Measurements from ENCODE around the gene FAM186B.

GRCh38 chr12:49648712-49649003 is 43.2 kb upstream of the FAM186B start:
- TF ChIP-seq FOXA1 (IDR thresholded peaks at IDR 0.05) = no peak
- TF ChIP-seq SP1 (IDR thresholded peaks at IDR 0.05) = no peak
- TF ChIP-seq NFRKB (IDR thresholded peaks at IDR 0.05) = no peak
- TF ChIP-seq LEF1 (IDR thresholded peaks at IDR 0.05; ENCODE audit: borderline replicate concordance) = no peak
- TF ChIP-seq FOXM1 (IDR thresholded peaks at IDR 0.05; ENCODE audit: borderline replicate concordance) = no peak
- no peak for TF ChIP-seq ZNF384 (IDR thresholded peaks at IDR 0.05)
- TF ChIP-seq TARDBP (IDR thresholded peaks at IDR 0.05) = no peak
- TF ChIP-seq L3MBTL2 (conservative IDR thresholded peaks at IDR 0.05) = no peak
- TF ChIP-seq SUZ12 (IDR thresholded peaks at IDR 0.05) = no peak
- no peak for TF ChIP-seq ELF4 (IDR thresholded peaks at IDR 0.05)
- no peak for TF ChIP-seq ARNT (IDR thresholded peaks at IDR 0.05)
